Measurements from ENCODE around the gene ACAT1.

ACAT1 gene

GRCh38 chr11:108177570-108177969 is 56.2 kb downstream of the ACAT1 start:
- H3K36me3 ChIP-seq (replicated peaks; ENCODE audit: insufficient read depth, low read length), result no peaks in the 10 kb centered on the region; the same call in 1 of the 2 replicates
- no peak overlapping the region for H3K9ac ChIP-seq (ENCODE audit: low read length)

GRCh38 chr11:108193725-108194124 is 72.4 kb downstream of the ACAT1 start:
- Histone ChIP-seq H3K4me1 (ENCODE audit: low read length) (peaks cover 24% of the 10 kb centered on the region), H3K27me3 (replicated peaks; ENCODE audit: insufficient read depth, low read length) (no peaks in the 10 kb centered on the region), H3K9ac (ENCODE audit: low read length) (no peak overlapping the region), H3K4me3 (ENCODE audit: low read length) (no peak overlapping the region), H3K4me2 (ENCODE audit: low read depth, low read length) (no peak overlapping the region), H3K9me2 (replicated peaks; ENCODE audit: insufficient read depth, low read length) (no peaks in the 10 kb centered on the region), H3K27ac (ENCODE audit: low read length) (no peak overlapping the region), H2AFZ (ENCODE audit: low read length) (no peak overlapping the region), H3K79me2 (ENCODE audit: low read length) (peaks cover 11% of the 10 kb centered on the region; the same call in 1 of the 2 replicates), H3K36me3 (replicated peaks; ENCODE audit: insufficient read depth, low read length) (no peaks in the 10 kb centered on the region; the same call in 1 of the 2 replicates), H3K9me3 (replicated peaks; ENCODE audit: insufficient read depth, low read length) (no peaks in the 10 kb centered on the region), H4K20me1 (ENCODE audit: insufficient read depth, low read length) (no peaks in the 10 kb centered on the region), H3F3A (ENCODE audit: insufficient read depth, low read length) (peaks cover 4% of the 10 kb centered on the region; the same call in 1 of the 2 replicates)
- TF ChIP-seq EZH2 (optimal IDR thresholded peaks at IDR 0.05; ENCODE audit: low read depth, low read length), result no peak
- TF ChIP-seq EZH2phosphoT487 (IDR thresholded peaks at IDR 0.05; ENCODE audit: low read length), result no peak
- TF ChIP-seq, protein P1, sequence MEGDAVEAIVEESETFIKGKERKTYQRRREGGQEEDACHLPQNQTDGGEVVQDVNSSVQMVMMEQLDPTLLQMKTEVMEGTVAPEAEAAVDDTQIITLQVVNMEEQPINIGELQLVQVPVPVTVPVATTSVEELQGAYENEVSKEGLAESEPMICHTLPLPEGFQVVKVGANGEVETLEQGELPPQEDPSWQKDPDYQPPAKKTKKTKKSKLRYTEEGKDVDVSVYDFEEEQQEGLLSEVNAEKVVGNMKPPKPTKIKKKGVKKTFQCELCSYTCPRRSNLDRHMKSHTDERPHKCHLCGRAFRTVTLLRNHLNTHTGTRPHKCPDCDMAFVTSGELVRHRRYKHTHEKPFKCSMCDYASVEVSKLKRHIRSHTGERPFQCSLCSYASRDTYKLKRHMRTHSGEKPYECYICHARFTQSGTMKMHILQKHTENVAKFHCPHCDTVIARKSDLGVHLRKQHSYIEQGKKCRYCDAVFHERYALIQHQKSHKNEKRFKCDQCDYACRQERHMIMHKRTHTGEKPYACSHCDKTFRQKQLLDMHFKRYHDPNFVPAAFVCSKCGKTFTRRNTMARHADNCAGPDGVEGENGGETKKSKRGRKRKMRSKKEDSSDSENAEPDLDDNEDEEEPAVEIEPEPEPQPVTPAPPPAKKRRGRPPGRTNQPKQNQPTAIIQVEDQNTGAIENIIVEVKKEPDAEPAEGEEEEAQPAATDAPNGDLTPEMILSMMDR (IDR thresholded peaks at IDR 0.05; ENCODE audit: low read length), result no peak
- no peak for DNase-seq

More at GRCh38 chr11:108177570-108177969, 56.2 kb downstream of the ACAT1 start:
- Histone ChIP-seq H3K9me3 (replicated peaks; ENCODE audit: insufficient read depth, low read length) (no peaks in the 10 kb centered on the region), H3K4me1 (ENCODE audit: low read length) (peaks cover 28% of the 10 kb centered on the region), H3K27ac (ENCODE audit: low read length) (no peak overlapping the region), H3K27me3 (replicated peaks; ENCODE audit: insufficient read depth, low read length) (no peaks in the 10 kb centered on the region), H2AFZ (ENCODE audit: low read length) (no peak overlapping the region), H3K4me3 (ENCODE audit: low read length) (no peak overlapping the region), H3K9me2 (replicated peaks; ENCODE audit: insufficient read depth, low read length) (no peaks in the 10 kb centered on the region), H3F3A (ENCODE audit: insufficient read depth, low read length) (peaks cover 28% of the 10 kb centered on the region), H3K79me2 (ENCODE audit: low read length) (peaks cover 7% of the 10 kb centered on the region; the same call in 1 of the 2 replicates), H4K20me1 (ENCODE audit: insufficient read depth, low read length) (no peaks in the 10 kb centered on the region), H3K4me2 (ENCODE audit: low read depth, low read length) (no peak overlapping the region)
- no peak for TF ChIP-seq EZH2 (optimal IDR thresholded peaks at IDR 0.05; ENCODE audit: low read depth, low read length)
- no peak for TF ChIP-seq EZH2phosphoT487 (IDR thresholded peaks at IDR 0.05; ENCODE audit: low read length)
- TF ChIP-seq, protein P1 (IDR thresholded peaks at IDR 0.05; ENCODE audit: low read length), result no peak
- no peak for DNase-seq

DNA sequence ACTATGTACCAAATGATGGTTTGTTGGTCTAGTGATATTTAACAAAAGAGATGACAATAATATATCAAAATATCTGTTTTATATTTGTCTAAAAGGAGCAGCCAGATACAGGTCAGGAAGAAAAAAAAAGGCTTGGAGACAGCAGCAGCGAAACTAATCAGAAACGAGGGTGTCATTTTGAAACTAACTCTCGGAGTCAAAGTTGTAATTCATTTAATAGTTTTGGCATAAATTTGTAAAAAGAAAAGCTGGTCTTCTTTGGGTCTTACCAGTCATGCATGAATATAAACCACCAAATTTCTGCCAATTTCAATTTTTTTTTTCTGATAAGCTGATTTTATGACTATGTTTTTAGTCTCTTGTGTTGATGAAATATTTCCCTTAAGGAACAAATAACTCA is 75.5 kb downstream of the ACAT1 start:
- Histone ChIP-seq H3K9ac (ENCODE audit: low read length) (no peak overlapping the region), H3K36me3 (replicated peaks; ENCODE audit: insufficient read depth, low read length) (no peaks in the 10 kb centered on the region; the same call in 1 of the 2 replicates), H3K27me3 (replicated peaks; ENCODE audit: insufficient read depth, low read length) (no peaks in the 10 kb centered on the region), H3K79me2 (ENCODE audit: low read length) (peaks cover 32% of the 10 kb centered on the region), H2AFZ (ENCODE audit: low read length) (no peak overlapping the region), H3K9me2 (replicated peaks; ENCODE audit: insufficient read depth, low read length) (no peaks in the 10 kb centered on the region), H3K4me3 (ENCODE audit: low read length) (no peak overlapping the region), H3F3A (ENCODE audit: insufficient read depth, low read length) (peaks cover 4% of the 10 kb centered on the region; the same call in 1 of the 2 replicates), H3K9me3 (replicated peaks; ENCODE audit: insufficient read depth, low read length) (no peaks in the 10 kb centered on the region), H3K4me1 (ENCODE audit: low read length) (peaks cover 24% of the 10 kb centered on the region), H4K20me1 (ENCODE audit: insufficient read depth, low read length) (no peaks in the 10 kb centered on the region), H3K27ac (ENCODE audit: low read length) (no peak overlapping the region; the same call in 1 of the 2 replicates), H3K4me2 (ENCODE audit: low read depth, low read length) (no peak overlapping the region)
- TF ChIP-seq, protein P1 (IDR thresholded peaks at IDR 0.05; ENCODE audit: low read length), result no peak
- TF ChIP-seq EZH2 (optimal IDR thresholded peaks at IDR 0.05; ENCODE audit: low read depth, low read length) (no peak), EZH2phosphoT487 (IDR thresholded peaks at IDR 0.05; ENCODE audit: low read length) (no peak)
- DNase-seq, result no peak
